Stimulated activated naive CD8-positive, alpha-beta T cell treated with anti-CD3 and anti-CD28 coated beads, Interleukin-15, amount 100 ng/mL, for 72 hours (primary cell): ENCODE measurements around the gene LMNTD2.

Source experiments
- ATAC-seq: fragments of 150-1000 bp; cut with Tn5 transposase; 2 replicates; pipeline ENCODE4 v1.10.0; 2021; ENCODE audit warnings: mild to moderate bottlenecking, moderate library complexity
- DNase-seq, 2 donors: peaks; one replicate each; pipeline ENCODE4 v3.0.0; 2021 to 2022
- H3K27ac Mint-ChIP-seq, 2 donors: one replicate each; pipeline ENCODE4 v1.8.0; 2022; ENCODE audit warnings: mild to moderate bottlenecking in 2 of 2, mixed read lengths in 2 of 2, moderate library complexity in 2 of 2
- H3K27me3 Mint-ChIP-seq: one replicate; pipeline ENCODE4 v1.8.0; 2022; ENCODE audit warnings: mixed read lengths
- H3K4me1 Mint-ChIP-seq: one replicate; pipeline ENCODE4 v1.8.0; 2022; ENCODE audit warnings: mild to moderate bottlenecking, mixed read lengths
- H3K4me3 Mint-ChIP-seq, 2 donors: one replicate each; pipeline ENCODE4 v1.8.0; 2022; ENCODE audit warnings: mild to moderate bottlenecking in 2 of 2, mixed read lengths in 2 of 2, moderate library complexity in 1 of 2
- H3K9me3 Mint-ChIP-seq, 2 donors: one replicate each; pipeline ENCODE4 v1.8.0; 2022; ENCODE audit warnings: mixed read lengths in 2 of 2

LMNTD2 gene

GRCh38 chr11:506238-506994, 54.1 kb downstream of the LMNTD2 start:
- Mint-ChIP-seq H3K4me1 (peaks cover 61% of the 10 kb centered on the region), H3K27me3 (no peaks in the 10 kb centered on the region), H3K9me3 (no peaks in the 10 kb centered on the region), H3K27ac (peak overlapping the region; percentile 100), H3K4me3 (peak overlapping the region; percentile 99)
- ATAC-seq (peak; percentile 87), DNase-seq (peak; percentile 95 to 96)

GRCh38 chr11:504994-505344, 55.6 kb downstream of the LMNTD2 start:
- peaks cover 65% of the 10 kb centered on the region for H3K4me1 Mint-ChIP-seq
- H3K27me3 Mint-ChIP-seq: no peaks in the 10 kb centered on the region
- H3K4me3 Mint-ChIP-seq: peak overlapping the region; percentile 99
- peak overlapping the region; percentile 25 to 98 for H3K27ac Mint-ChIP-seq
- H3K9me3 Mint-ChIP-seq: no peaks in the 10 kb centered on the region
- ATAC-seq (no peak), DNase-seq (no peak)
